WTC11 (cell line): ENCODE results near the gene WDR62.

ENCODE experiments used
- ATF2 ChIP-seq: sonication (generic); formaldehyde crosslinking; IDR thresholded peaks from 2 replicates; pipeline ENCODE4 v1.8.1; 2022; ENCODE audit warnings: low read depth, missing genetic modification reagents, borderline replicate concordance
- CREM ChIP-seq: sonication (generic); formaldehyde crosslinking; IDR thresholded peaks from 2 replicates; pipeline ENCODE4 v1.8.1; 2022; ENCODE audit warnings: mild to moderate bottlenecking, missing genetic modification reagents, moderate library complexity
- CTCF ChIP-seq: fragments of 200-600 bp; IDR thresholded peaks from 2 replicates; pipeline ENCODE4 v1.8.0; 2022; ENCODE audit warnings: antibody characterized with exemption
- ETV6 ChIP-seq: sonication (generic); formaldehyde crosslinking; IDR thresholded peaks from 2 replicates; pipeline ENCODE4 v1.8.1; 2022; ENCODE audit warnings: mild to moderate bottlenecking, missing genetic modification reagents
- FOXJ3 ChIP-seq: sonication (generic); formaldehyde crosslinking; IDR thresholded peaks from 2 replicates; pipeline ENCODE4 v1.9.0; 2021; ENCODE audit warnings: missing genetic modification reagents, mild to moderate bottlenecking, borderline replicate concordance
- SMAD3 ChIP-seq: sonication (generic); formaldehyde crosslinking; IDR thresholded peaks from 2 replicates; pipeline ENCODE4 v1.8.0; 2022; ENCODE audit warnings: missing genetic modification reagents, mild to moderate bottlenecking, borderline replicate concordance
- ZNF121 ChIP-seq: sonication (generic); formaldehyde crosslinking; IDR thresholded peaks from 2 replicates; pipeline ENCODE4 v1.8.0; 2023; ENCODE audit warnings: missing genetic modification reagents
- ZNF138 ChIP-seq: sonication (generic); formaldehyde crosslinking; conservative IDR thresholded peaks from 2 replicates; pipeline ENCODE4 v1.8.1; 2022; ENCODE audit warnings: mild to moderate bottlenecking, moderate library complexity, missing genetic modification reagents
- ZNF396 ChIP-seq: fragments of 250-450 bp; sonication (Bioruptor Pico); IDR thresholded peaks from 2 replicates; pipeline ENCODE4 v1.8.0; 2021; ENCODE audit warnings: mild to moderate bottlenecking, moderate library complexity, borderline replicate concordance
- TF ChIP-seq, protein P1 (sequence below): sonication (generic); formaldehyde crosslinking; IDR thresholded peaks from 2 replicates; pipeline ENCODE4 v1.8.1; 2023; ENCODE audit warnings: mild to moderate bottlenecking, missing genetic modification reagents, borderline replicate concordance
- TF ChIP-seq, protein P2 (sequence below): sonication (generic); formaldehyde crosslinking; IDR thresholded peaks from 2 replicates; pipeline ENCODE4 v1.8.1; 2023; ENCODE audit warnings: mild to moderate bottlenecking, missing genetic modification reagents, moderate library complexity
- TF ChIP-seq, protein P3 (sequence below): sonication (generic); formaldehyde crosslinking; IDR thresholded peaks from 2 replicates; pipeline ENCODE4 v1.8.0; 2022; ENCODE audit warnings: mild to moderate bottlenecking, missing genetic modification reagents
- TF ChIP-seq, protein P4 (sequence below): sonication (generic); formaldehyde crosslinking; IDR thresholded peaks from 2 replicates; pipeline ENCODE4 v1.8.0; 2023; ENCODE audit warnings: missing genetic modification reagents, mild to moderate bottlenecking, borderline replicate concordance
- TF ChIP-seq, protein P5 (sequence below): sonication (generic); formaldehyde crosslinking; IDR thresholded peaks from 2 replicates; pipeline ENCODE4 v1.8.0; 2022; ENCODE audit warnings: missing genetic modification reagents

GRCh38 chr19:36051637-36052036 is 3.1 kb upstream of the WDR62 start:
- TF ChIP-seq, protein P1, sequence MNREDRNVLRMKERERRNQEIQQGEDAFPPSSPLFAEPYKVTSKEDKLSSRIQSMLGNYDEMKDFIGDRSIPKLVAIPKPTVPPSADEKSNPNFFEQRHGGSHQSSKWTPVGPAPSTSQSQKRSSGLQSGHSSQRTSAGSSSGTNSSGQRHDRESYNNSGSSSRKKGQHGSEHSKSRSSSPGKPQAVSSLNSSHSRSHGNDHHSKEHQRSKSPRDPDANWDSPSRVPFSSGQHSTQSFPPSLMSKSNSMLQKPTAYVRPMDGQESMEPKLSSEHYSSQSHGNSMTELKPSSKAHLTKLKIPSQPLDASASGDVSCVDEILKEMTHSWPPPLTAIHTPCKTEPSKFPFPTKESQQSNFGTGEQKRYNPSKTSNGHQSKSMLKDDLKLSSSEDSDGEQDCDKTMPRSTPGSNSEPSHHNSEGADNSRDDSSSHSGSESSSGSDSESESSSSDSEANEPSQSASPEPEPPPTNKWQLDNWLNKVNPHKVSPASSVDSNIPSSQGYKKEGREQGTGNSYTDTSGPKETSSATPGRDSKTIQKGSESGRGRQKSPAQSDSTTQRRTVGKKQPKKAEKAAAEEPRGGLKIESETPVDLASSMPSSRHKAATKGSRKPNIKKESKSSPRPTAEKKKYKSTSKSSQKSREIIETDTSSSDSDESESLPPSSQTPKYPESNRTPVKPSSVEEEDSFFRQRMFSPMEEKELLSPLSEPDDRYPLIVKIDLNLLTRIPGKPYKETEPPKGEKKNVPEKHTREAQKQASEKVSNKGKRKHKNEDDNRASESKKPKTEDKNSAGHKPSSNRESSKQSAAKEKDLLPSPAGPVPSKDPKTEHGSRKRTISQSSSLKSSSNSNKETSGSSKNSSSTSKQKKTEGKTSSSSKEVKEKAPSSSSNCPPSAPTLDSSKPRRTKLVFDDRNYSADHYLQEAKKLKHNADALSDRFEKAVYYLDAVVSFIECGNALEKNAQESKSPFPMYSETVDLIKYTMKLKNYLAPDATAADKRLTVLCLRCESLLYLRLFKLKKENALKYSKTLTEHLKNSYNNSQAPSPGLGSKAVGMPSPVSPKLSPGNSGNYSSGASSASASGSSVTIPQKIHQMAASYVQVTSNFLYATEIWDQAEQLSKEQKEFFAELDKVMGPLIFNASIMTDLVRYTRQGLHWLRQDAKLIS: no peak
- TF ChIP-seq ZNF121 (no peak), FOXJ3 (no peak), ZNF396 (CRISPR knock-in tag) (no peak), ZNF138 (no peak), ATF2 (no peak), CTCF (no peak), SMAD3 (CRISPR knock-in tag) (no peak), ETV6 (CRISPR knock-in tag) (no peak), CREM (CRISPR knock-in tag) (no peak)
- TF ChIP-seq, protein P2, sequence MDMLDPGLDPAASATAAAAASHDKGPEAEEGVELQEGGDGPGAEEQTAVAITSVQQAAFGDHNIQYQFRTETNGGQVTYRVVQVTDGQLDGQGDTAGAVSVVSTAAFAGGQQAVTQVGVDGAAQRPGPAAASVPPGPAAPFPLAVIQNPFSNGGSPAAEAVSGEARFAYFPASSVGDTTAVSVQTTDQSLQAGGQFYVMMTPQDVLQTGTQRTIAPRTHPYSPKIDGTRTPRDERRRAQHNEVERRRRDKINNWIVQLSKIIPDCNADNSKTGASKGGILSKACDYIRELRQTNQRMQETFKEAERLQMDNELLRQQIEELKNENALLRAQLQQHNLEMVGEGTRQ (CRISPR knock-in tag): no peak
- TF ChIP-seq, protein P3, sequence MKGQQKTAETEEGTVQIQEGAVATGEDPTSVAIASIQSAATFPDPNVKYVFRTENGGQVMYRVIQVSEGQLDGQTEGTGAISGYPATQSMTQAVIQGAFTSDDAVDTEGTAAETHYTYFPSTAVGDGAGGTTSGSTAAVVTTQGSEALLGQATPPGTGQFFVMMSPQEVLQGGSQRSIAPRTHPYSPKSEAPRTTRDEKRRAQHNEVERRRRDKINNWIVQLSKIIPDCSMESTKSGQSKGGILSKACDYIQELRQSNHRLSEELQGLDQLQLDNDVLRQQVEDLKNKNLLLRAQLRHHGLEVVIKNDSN: no peak
- TF ChIP-seq, protein P4, sequence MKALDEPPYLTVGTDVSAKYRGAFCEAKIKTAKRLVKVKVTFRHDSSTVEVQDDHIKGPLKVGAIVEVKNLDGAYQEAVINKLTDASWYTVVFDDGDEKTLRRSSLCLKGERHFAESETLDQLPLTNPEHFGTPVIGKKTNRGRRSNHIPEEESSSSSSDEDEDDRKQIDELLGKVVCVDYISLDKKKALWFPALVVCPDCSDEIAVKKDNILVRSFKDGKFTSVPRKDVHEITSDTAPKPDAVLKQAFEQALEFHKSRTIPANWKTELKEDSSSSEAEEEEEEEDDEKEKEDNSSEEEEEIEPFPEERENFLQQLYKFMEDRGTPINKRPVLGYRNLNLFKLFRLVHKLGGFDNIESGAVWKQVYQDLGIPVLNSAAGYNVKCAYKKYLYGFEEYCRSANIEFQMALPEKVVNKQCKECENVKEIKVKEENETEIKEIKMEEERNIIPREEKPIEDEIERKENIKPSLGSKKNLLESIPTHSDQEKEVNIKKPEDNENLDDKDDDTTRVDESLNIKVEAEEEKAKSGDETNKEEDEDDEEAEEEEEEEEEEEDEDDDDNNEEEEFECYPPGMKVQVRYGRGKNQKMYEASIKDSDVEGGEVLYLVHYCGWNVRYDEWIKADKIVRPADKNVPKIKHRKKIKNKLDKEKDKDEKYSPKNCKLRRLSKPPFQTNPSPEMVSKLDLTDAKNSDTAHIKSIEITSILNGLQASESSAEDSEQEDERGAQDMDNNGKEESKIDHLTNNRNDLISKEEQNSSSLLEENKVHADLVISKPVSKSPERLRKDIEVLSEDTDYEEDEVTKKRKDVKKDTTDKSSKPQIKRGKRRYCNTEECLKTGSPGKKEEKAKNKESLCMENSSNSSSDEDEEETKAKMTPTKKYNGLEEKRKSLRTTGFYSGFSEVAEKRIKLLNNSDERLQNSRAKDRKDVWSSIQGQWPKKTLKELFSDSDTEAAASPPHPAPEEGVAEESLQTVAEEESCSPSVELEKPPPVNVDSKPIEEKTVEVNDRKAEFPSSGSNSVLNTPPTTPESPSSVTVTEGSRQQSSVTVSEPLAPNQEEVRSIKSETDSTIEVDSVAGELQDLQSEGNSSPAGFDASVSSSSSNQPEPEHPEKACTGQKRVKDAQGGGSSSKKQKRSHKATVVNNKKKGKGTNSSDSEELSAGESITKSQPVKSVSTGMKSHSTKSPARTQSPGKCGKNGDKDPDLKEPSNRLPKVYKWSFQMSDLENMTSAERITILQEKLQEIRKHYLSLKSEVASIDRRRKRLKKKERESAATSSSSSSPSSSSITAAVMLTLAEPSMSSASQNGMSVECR (CRISPR knock-in tag): no peak
- TF ChIP-seq, protein P5, sequence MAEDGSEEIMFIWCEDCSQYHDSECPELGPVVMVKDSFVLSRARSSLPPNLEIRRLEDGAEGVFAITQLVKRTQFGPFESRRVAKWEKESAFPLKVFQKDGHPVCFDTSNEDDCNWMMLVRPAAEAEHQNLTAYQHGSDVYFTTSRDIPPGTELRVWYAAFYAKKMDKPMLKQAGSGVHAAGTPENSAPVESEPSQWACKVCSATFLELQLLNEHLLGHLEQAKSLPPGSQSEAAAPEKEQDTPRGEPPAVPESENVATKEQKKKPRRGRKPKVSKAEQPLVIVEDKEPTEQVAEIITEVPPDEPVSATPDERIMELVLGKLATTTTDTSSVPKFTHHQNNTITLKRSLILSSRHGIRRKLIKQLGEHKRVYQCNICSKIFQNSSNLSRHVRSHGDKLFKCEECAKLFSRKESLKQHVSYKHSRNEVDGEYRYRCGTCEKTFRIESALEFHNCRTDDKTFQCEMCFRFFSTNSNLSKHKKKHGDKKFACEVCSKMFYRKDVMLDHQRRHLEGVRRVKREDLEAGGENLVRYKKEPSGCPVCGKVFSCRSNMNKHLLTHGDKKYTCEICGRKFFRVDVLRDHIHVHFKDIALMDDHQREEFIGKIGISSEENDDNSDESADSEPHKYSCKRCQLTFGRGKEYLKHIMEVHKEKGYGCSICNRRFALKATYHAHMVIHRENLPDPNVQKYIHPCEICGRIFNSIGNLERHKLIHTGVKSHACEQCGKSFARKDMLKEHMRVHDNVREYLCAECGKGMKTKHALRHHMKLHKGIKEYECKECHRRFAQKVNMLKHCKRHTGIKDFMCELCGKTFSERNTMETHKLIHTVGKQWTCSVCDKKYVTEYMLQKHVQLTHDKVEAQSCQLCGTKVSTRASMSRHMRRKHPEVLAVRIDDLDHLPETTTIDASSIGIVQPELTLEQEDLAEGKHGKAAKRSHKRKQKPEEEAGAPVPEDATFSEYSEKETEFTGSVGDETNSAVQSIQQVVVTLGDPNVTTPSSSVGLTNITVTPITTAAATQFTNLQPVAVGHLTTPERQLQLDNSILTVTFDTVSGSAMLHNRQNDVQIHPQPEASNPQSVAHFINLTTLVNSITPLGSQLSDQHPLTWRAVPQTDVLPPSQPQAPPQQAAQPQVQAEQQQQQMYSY: no peak
